GM18499 (cell line): ENCODE data around the gene KRT6A.
"Not testable (repeated sequence)": the region's sequence is repeated elsewhere in the genome, so short reads cannot be mapped to it uniquely, and the experiment has no call there.

Source experiments
- ATAC-seq: cut with Tn5 transposase; IDR thresholded peaks from one replicate; pipeline ENCODE4 v1.9.1; 2021; ENCODE audit warnings: moderate number of reproducible peaks; ENCODE audit not compliant: insufficient read depth, unreplicated experiment

Gene KRT6A

GRCh38 chr12:52506858-52507715 is 14.0 kb upstream of the KRT6A start:
- ATAC-seq: no peak

DNA sequence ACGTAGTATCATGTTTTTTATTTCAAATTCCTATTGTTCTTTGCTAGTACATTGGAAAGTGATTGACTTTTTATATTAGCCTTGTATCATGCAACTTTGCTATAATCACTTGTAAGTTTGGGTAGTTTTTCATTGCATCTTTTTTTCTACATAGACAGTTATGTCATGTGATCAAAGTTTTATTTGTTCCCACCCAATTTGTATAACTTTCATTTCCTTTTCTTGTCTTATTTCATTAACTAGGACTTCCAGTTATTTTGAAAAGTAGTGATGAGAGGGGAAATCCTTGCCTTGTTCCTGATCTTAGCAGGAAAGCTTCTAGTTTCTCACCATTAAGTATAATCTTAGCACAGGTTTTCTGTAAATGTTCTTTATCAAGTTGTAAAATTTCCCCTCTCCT is 9.8 kb upstream of the KRT6A start:
- no peak for ATAC-seq

- ATAC-seq: no peak
Observed at GRCh38 chr12:52501490-52501889, 8.4 kb upstream of the KRT6A start.

DNA sequence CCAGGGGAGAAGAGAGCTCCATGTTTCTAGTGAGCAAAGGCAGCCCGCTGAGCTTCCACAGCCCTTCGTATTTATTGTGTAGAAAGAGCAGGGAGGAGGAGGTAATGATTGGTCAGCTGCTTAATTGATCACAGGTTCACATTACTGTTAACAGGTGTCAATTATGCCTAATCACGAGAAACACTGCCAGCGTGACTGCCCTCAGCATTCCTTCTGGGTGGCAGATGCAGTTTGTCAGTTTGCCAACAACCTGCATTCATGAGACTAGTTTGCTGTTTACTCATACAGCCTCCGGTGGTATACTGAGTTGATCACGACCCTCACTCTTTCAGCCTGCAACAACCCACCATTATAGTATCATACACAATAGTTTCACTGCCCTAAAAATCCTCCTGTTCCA is 7.5 kb upstream of the KRT6A start:
- ATAC-seq: not testable (repeated sequence)

- ATAC-seq: no peak
Observed at GRCh38 chr12:52499806-52500560, 6.9 kb upstream of the KRT6A start.

DNA sequence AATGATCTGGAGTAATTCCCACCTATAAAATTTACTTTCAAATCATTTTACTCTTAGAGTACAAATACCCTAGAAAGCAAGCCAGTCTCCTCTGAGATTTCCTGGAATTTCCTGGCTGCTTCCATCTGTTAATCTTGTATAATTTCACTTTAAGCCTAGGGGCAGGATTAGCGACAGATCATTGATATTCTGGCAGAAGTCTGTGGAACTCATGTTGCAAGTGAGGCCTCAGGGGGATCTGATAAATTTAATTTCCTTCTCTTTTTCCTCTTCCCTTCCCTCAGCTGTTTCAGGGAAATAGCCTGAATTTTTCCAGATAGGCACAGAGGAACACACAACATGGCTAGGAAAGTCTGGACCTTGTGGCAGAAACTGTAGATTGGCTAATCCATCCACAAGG is 5.9 kb upstream of the KRT6A start:
- ATAC-seq: no peak

- ATAC-seq: no peak
Observed at GRCh38 chr12:52497975-52498374, 4.9 kb upstream of the KRT6A start.

DNA sequence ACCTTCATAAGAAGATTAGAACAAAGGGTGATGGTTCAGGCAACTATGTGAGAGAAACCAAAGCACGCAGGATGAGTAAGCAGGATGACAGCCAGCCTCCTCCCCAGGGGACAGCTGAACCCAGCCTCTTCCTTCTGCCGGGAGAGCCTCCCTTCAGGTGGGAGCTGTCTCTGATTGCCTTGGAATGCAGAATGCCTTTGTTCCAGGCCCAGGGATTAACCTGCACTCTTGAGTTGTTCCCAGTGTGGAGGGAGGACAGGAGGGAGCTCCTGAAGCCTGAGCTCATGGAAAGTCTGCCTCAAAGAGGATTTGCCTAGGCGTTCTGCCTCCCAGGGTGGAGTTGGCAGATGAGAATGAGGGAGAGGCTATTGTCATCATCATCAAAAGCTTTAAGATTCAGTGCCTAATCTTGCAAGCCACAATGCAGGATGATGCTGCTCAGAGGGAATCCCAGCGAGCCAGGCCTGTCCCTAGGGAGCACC is 3.6 kb upstream of the KRT6A start:
- no peak for ATAC-seq

DNA sequence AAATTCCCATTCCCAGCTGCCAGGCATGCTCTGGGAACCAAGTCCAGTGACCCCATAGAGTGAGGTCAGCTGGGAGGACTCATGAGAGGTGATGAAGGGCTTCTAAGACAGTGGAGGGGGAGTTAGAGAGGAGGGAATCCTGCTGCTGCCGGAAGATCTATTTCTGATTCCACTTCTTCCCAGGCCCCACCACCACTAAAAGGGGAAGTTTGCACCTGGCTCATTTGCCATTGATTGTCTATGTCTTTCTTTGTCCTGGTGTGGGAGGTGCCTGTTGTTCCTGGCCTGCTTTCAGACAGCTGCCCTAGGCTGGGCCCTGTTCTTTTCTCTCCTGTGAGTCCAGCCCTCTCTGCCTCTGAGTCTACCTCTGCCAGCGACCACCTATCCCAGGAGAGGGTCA is 3.0 kb upstream of the KRT6A start:
- no peak for ATAC-seq

GRCh38 chr12:52495389-52495788 is 2.3 kb upstream of the KRT6A start:
- ATAC-seq: no peak

GRCh38 chr12:52494518-52494917 is 1.5 kb upstream of the KRT6A start:
- ATAC-seq: no peak

DNA sequence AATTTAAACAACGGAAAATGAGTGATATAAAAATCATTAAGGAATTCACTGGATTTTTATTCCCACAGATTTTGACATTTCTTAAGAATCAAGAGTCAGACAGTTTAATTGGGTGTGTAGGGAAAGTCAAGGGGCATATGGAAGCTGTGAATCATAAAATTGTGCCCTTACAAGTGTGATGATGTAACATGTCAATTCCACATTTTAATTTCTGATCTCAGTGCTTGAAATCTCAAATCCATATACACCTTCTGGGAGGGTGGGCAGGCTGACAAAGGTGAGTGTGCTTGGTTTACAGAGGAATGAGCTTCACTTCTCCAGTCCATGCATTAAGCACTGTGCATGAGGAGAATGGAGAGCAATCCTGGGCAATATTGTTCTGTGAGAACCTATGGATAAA is 1.0 kb upstream of the KRT6A start:
- no peak for ATAC-seq

GRCh38 chr12:52492405-52492804 is 652 bp downstream of the KRT6A start:
- not testable (repeated sequence) for ATAC-seq

- ATAC-seq: not testable (repeated sequence)
Observed at GRCh38 chr12:52491495-52491894, 1.6 kb downstream of the KRT6A start.

DNA sequence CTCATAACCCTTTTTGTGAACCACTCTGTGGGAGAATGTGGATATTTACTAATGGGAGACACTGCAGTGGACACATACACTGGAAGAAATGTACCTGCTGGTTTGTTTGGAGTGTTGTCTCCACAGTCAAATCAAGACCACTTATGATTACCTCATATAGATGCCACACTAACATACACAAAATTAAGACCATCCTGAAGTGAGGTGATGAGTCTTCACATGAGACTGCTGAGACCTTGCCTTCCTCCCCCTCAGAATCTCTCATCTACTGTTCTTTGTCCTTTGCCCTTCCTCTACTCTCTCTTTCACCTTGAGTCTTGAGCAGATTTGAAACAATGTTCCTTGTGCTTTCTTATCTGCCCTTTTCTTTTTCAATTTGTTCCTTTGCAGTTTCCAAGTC is 4.3 kb downstream of the KRT6A start:
- ATAC-seq: no peak

DNA sequence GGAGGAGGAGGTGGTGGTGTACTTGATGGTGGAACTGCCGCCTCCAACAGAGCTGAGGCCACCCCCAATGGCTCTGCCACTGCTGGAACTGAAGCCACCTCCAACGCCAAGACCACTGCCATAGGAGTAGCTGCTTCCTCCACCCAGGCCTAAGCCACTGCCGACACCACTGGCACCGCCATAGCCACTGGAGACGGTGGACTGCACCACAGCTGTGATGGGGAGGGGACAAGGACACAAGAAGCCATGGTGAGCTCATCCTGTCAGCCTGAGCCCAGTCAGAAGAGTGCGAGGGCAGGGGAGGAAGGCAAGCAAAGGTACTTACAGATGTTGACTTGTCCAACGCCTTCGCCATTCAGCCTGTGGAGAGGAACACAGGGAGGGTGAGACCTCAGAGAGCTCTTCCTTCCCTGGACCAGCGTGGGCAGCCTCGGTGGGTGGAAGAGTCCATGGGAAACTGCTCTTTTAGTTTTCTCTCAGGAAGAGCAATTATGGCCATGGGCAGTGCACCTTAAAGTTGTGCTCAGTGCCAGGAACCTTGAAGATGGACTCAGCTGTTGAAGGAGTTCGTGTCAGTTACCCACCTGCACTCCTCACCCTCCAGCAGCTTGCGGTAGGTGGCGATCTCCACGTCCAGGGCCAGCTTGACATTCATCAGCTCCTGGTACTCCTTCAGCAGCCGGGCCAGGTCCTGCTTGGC is 5.2 kb downstream of the KRT6A start:
- not testable (repeated sequence) for ATAC-seq

GRCh38 chr12:52487211-52487610 is 5.8 kb downstream of the KRT6A start:
- ATAC-seq: no peak

DNA sequence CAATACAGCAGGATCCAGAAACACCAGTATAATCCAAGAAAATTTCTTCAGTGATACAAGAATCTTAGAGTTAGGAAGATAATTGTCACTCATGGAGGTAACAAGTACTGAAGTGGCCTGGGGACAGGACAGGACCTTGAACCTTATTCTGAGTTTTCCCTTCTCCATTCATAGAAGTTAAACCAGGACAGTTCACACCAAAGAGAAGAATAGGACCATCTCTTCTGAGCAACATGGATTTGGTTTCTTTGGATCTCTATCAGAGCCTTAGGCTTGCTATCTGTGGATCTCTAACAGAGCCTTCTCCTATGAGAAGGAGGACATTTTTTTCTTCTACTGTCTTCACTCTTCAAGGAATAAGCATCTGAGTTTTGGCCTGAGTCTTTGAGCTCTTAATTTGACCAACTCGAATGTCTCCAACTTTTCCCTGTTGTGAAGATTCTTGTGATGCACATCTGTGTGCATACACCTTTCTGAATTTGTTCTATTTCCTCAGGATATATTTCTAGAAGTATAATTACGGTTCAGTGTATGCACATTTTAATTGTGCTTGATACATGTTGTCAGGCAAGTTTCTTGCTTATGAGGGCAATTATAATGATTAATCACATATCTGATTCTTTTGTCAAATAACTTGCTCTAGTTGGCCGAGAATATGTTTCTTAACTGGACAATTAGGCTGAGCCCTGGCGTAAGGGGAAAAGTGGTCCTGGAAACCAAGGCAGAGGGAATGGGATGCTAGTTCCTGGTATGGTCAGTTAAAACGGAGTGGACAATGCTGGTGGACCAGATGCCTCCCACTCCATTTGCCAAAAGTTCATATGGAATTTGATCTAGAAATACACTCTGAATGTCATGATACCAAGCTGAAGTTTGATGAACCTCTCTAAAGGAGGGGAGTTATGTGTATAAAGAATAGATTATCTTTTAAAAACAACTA is 6.6 kb downstream of the KRT6A start:
- ATAC-seq: no peak

GRCh38 chr12:52480073-52480472 is 13.0 kb downstream of the KRT6A start:
- no peak for ATAC-seq

GRCh38 chr12:52477651-52478050 is 15.4 kb downstream of the KRT6A start:
- ATAC-seq: no peak
